Stomach (tissue), 9 donors: ENCODE measurements around the gene SQSTM1. TPM values are rescaled to one million over a fixed set of nuclear protein-coding genes. Genes with fewer than 3 reads are reported as not detected.

Source experiments
- DNase-seq, 2 donors: peaks; one replicate each; pipeline versions ENCODE4 v3.0.0 to v3.0.0-alpha.2; 2013 to 2019
- H3K27ac ChIP-seq, 5 donors: fragments of 200-600 bp in 4 of 5; sonication (generic) in 4 of 5; one replicate each; pipeline ENCODE4 v1.5.1; 2013 to 2019; ENCODE audit warnings: mild to moderate bottlenecking in 1 of 5, moderate library complexity in 1 of 5
- H3K27me3 ChIP-seq, 3 donors: fragments of 200-600 bp; sonication (generic); one replicate each; pipeline ENCODE4 v1.5.1; 2017 to 2019; ENCODE audit warnings: mixed run types in 1 of 3
- H3K36me3 ChIP-seq, 4 donors: fragments of 200-600 bp; sonication (generic); 1 replicate in 3 of 4; 2 replicates in 1 of 4; pipeline ENCODE4 v1.5.1; 2016 to 2019
- H3K4me1 ChIP-seq, 4 donors: fragments of 200-600 bp; sonication (generic); one replicate each; pipeline ENCODE4 v1.5.1; 2016 to 2019
- H3K4me3 ChIP-seq, 4 donors: fragments of 200-600 bp; sonication (generic) in 3 of 4; one replicate each; pipeline ENCODE4 v1.5.1; 2016 to 2019; ENCODE audit warnings: mild to moderate bottlenecking in 1 of 4
- H3K9me3 ChIP-seq, 4 donors: fragments of 200-600 bp; sonication (generic); one replicate each; pipeline ENCODE4 v1.5.1; 2016 to 2019
- CTCF ChIP-seq, 7 experiments: fragments of 450-650 bp in 4 of 7; fragments of 200-600 bp in 3 of 7; sonication (generic) in 3 of 7; IDR thresholded peaks; one replicate each; pipeline ENCODE4 v1.5.1; 2016 to 2019; ENCODE audit warnings: antibody characterized with exemption in 7 of 7, control low read depth in 2 of 7, mild to moderate bottlenecking in 1 of 7
- EP300 ChIP-seq: sonication (generic); formaldehyde crosslinking; IDR thresholded peaks from one replicate; pipeline ENCODE4 v1.6.1; 2017; ENCODE audit warnings: antibody characterized with exemption
- POLR2A ChIP-seq, 4 donors: fragments of 450-650 bp; IDR thresholded peaks; one replicate each; pipeline ENCODE4 v1.6.1; 2016; ENCODE audit warnings: antibody characterized with exemption in 4 of 4, control low read depth in 2 of 4, mild to moderate bottlenecking in 1 of 4, moderate library complexity in 1 of 4
- POLR2AphosphoS5 ChIP-seq, 3 donors: sonication (generic); formaldehyde crosslinking; IDR thresholded peaks; one replicate each; pipeline ENCODE4 v1.6.1; 2016; ENCODE audit warnings: antibody characterized with exemption in 3 of 3
- WGBS, 5 donors: extraction: QIAGEN DNeasy Blood & Tissue Kit in 3 of 5; methylation state at CpG; one replicate each; pipeline versions ENCODE4 v1.1.5 to v1.1.7; 2013 to 2018; 5-methylcytosine and 5-hydroxymethylcytosine counted together
- intact Hi-C: fragments of 100-400 bp; cut with DNase I; formaldehyde crosslinking; loops from one replicate; pipeline ENCODE4 v1.15.1; 2023; ENCODE audit warnings: low total_unique reads
- polyA plus RNA-seq, 3 donors: library from polyadenylated mRNA; stranded (reverse); fragments of 200-250 nt; gene quantifications; one replicate each; pipeline ENCODE4 v1.2.3, GENCODE V29; 2013
- total RNA-seq, 5 donors: library from RNA; depleted of rRNA; stranded (reverse); fragments of >200 nt; gene quantifications; one replicate each; pipeline versions ENCODE4 v1.1.0 to v1.2.3, GENCODE V29; 2014 to 2016
- donor health status: healthy with polysubstance abuse.
- donor health status: Bipolar disorder and iron deficiency.
- donor health status: healthy.

Gene SQSTM1
- total and polyA plus RNA-seq, 8 donors, result 163 to 693 (median 356) TPM

- DNase-seq, result peak in 1 of 2 donors; percentile 74
- TF ChIP-seq CTCF (IDR thresholded peaks at IDR 0.05), result no peak
- TF ChIP-seq POLR2AphosphoS5 (IDR thresholded peaks at IDR 0.05), result no peak
- H3K36me3 ChIP-seq, result peaks cover 0 to 27% (median 22%) of the 10 kb centered on the region in 4 donors
- H3K27ac ChIP-seq, result peak overlapping the region; percentile 23 to 100 (median 91)
- peaks cover 38 to 46% (median 44%) of the 10 kb centered on the region in 4 donors for H3K4me1 ChIP-seq
- H3K27me3 ChIP-seq, result no peaks in the 10 kb centered on the region
- intact Hi-C loops, result no loop called here
- peak overlapping the region; percentile 46 to 56 (median 54) for H3K4me3 ChIP-seq
- H3K9me3 ChIP-seq, result no peaks in the 10 kb centered on the region
- 1 to 4% (median 2%) methylated on average over 18 to 72 of the region's 72 CpGs for WGBS, 5 donors
Measured at GRCh38 chr5:179816796-179817469, 3.8 kb upstream of the SQSTM1 start.

- no peaks in the 10 kb centered on the region for H3K9me3 ChIP-seq
- 79 to 85% (median 83%) methylated on average over 8 of the region's 8 CpGs for WGBS, 5 donors
- H3K4me3 ChIP-seq, result peak overlapping the region; percentile 46 to 56 (median 54)
- DNase-seq, result no peak
- TF ChIP-seq CTCF (IDR thresholded peaks at IDR 0.05), result no peak
- no peak for TF ChIP-seq POLR2AphosphoS5 (IDR thresholded peaks at IDR 0.05)
- TF ChIP-seq EP300, result no peak
- no peak for TF ChIP-seq POLR2A (IDR thresholded peaks at IDR 0.05)
- H3K27ac ChIP-seq, result peak overlapping the region; percentile 3 to 100 (median 91)
- H3K4me1 ChIP-seq, result peaks cover 43 to 51% (median 49%) of the 10 kb centered on the region in 4 donors
- H3K36me3 ChIP-seq, result peaks cover 0 to 25% (median 20%) of the 10 kb centered on the region in 4 donors
- intact Hi-C loops, result no loop called here
- no peaks in the 10 kb centered on the region for H3K27me3 ChIP-seq
Measured at GRCh38 chr5:179817470-179817840, 3.2 kb upstream of the SQSTM1 start.

GRCh38 chr5:179817890-179818745, 2.6 kb upstream of the SQSTM1 start:
- H3K27me3 ChIP-seq, result no peaks in the 10 kb centered on the region
- TF ChIP-seq EP300 (no peak), CTCF (IDR thresholded peaks at IDR 0.05) (no peak), POLR2A (IDR thresholded peaks at IDR 0.05) (no peak), POLR2AphosphoS5 (IDR thresholded peaks at IDR 0.05) (peak in 1 of 3 donors; percentile 35)
- peak overlapping the region; percentile 65 to 100 (median 90) for H3K4me3 ChIP-seq
- H3K4me1 ChIP-seq, result peaks cover 49 to 57% (median 55%) of the 10 kb centered on the region in 4 donors
- DNase-seq, result no peak
- intact Hi-C loops, result no loop called here
- peak overlapping the region; percentile 91 to 100 (median 99) for H3K27ac ChIP-seq
- peaks cover 0 to 25% (median 21%) of the 10 kb centered on the region in 4 donors for H3K36me3 ChIP-seq
- 37 to 56% (median 49%) methylated on average over 12 to 14 of the region's 14 CpGs for WGBS, 5 donors
- no peaks in the 10 kb centered on the region for H3K9me3 ChIP-seq

- intact Hi-C loops, result no loop called here
- DNase-seq, result peak; percentile 98
- H3K27ac ChIP-seq, result peak overlapping the region; percentile 91 to 100 (median 99)
- H3K9me3 ChIP-seq, result no peaks in the 10 kb centered on the region
- 0 to 5% (median 1%) methylated on average over 18 to 35 of the region's 35 CpGs for WGBS, 5 donors
- H3K27me3 ChIP-seq, result no peaks in the 10 kb centered on the region
- H3K36me3 ChIP-seq, result peaks cover 5 to 26% (median 24%) of the 10 kb centered on the region in 4 donors
- TF ChIP-seq EP300 (peak; percentile 85), POLR2AphosphoS5 (IDR thresholded peaks at IDR 0.05) (peak; percentile 90 to 94 (median 93)), POLR2A (IDR thresholded peaks at IDR 0.05) (no peak)
- H3K4me1 ChIP-seq, result peaks cover 56 to 65% (median 62%) of the 10 kb centered on the region in 4 donors
- peak overlapping the region; percentile 65 to 100 (median 90) for H3K4me3 ChIP-seq
Measured at GRCh38 chr5:179818746-179819295, 1.9 kb upstream of the SQSTM1 start.
